Stimulated activated CD4-positive, alpha-beta T cell treated with anti-CD3 and anti-CD28 coated beads, Interleukin-12 subunit alpha, Interleukin-12 subunit beta, amount 100 ng/mL, for 48 hours (primary cell): ENCODE measurements around the gene CRK.
A peak's percentile ranks its signal among the peaks of the same experiment; 100 is the strongest.

Experiments
- DNase-seq, 3 donors: peaks; one replicate each; pipeline ENCODE4 v3.0.0-alpha.2; 2020; ENCODE audit warnings: low read depth in 2 of 3, low spot score in 1 of 3

CRK gene

GRCh38 chr17:1486802-1487695, 31.0 kb upstream of the CRK start:
- DNase-seq = peak in 2 of 3 donors; percentile 60 to 66

- peak in 1 of 3 donors; percentile 62 for DNase-seq
Measured at GRCh38 chr17:1485423-1486376, 29.7 kb upstream of the CRK start.

- no peak for DNase-seq
Measured at GRCh38 chr17:1484676-1485422, 28.8 kb upstream of the CRK start.

GRCh38 chr17:1484060-1484535, 28.1 kb upstream of the CRK start:
- DNase-seq = no peak

GRCh38 chr17:1482680-1483079, 26.6 kb upstream of the CRK start:
- no peak for DNase-seq

- DNase-seq = no peak
Measured at GRCh38 chr17:1481736-1482135, 25.7 kb upstream of the CRK start.

GRCh38 chr17:1480747-1481465, 24.9 kb upstream of the CRK start:
- DNase-seq = no peak

GRCh38 chr17:1478418-1478817, 22.4 kb upstream of the CRK start:
- DNase-seq = no peak

GRCh38 chr17:1475321-1475854, 19.4 kb upstream of the CRK start:
- DNase-seq = no peak

GRCh38 chr17:1474402-1475189, 18.6 kb upstream of the CRK start:
- DNase-seq = no peak

- no peak for DNase-seq
Measured at GRCh38 chr17:1473841-1474240, 17.8 kb upstream of the CRK start.

- DNase-seq = no peak
Measured at GRCh38 chr17:1473170-1473569, 17.1 kb upstream of the CRK start.

- no peak for DNase-seq
Measured at GRCh38 chr17:1471911-1472821, 16.1 kb upstream of the CRK start.

- DNase-seq = no peak
Measured at GRCh38 chr17:1471490-1471889, 15.5 kb upstream of the CRK start.

GRCh38 chr17:1470755-1471462, 14.9 kb upstream of the CRK start:
- no peak for DNase-seq

- DNase-seq = no peak
Measured at GRCh38 chr17:1470071-1470754, 14.2 kb upstream of the CRK start.

- DNase-seq = no peak
Measured at GRCh38 chr17:1469231-1469852, 13.3 kb upstream of the CRK start.
